ENCODE measurements around the gene TLCD5.

Gene TLCD5

DNA sequence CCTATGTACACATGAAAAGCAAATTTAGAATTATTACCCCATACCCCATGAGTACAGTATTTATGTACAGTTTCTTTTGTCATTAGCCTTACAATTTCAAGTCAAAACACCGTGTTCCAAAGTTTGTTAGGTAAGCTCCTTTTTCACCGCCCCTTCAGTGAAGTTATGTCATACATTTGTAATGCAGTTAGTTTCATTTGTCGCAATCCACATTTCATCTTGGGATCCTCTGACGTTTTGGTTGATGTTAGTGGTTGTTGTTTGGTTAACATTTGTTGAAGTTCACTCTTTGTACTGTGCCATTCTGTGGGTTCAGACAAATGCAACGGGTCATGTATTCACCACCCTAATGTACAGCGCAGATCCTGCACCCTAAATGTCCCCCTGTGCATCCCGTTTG is 56.3 kb downstream of the TLCD5 start:
- H3K4me3 ChIP-seq (ENCODE audit: control insufficient read depth, low read depth, low read length), result no peak overlapping the region
- no peak for TF ChIP-seq CTCF (conservative IDR thresholded peaks at IDR 0.05; ENCODE audit: control insufficient read depth, insufficient read depth, low read depth, low read length)
- no peak for DNase-seq (ENCODE audit: low read depth)
